GM12878 (cell line): ENCODE measurements around the gene ABCA7. TPM values are rescaled to one million over a fixed set of nuclear protein-coding genes. Genes with fewer than 3 reads are reported as not detected.

Experiments
- ATAC-seq: fragments of 200-7000 bp; cut with Tn5 transposase; 3 replicates; pipeline ENCODE4 v1.9.1; 2020; ENCODE audit warnings: mild to moderate bottlenecking, moderate library complexity
- BruUV-seq: library from RNA; stranded (reverse); fragments of 400-500 nt; replicated peaks from 2 replicates; lab custom pipeline; 2021; lab: Mats Ljungman, UMichigan
- CTCF ChIA-PET: fragments of 300-600 bp; sonication (Branson Sonifier 250); formaldehyde crosslinking; extraction: SDS; loops from one replicate; lab custom pipeline; 2021; ENCODE audit warnings: inconsistent platforms; lab: Yijun Ruan, JAX
- POLR2A ChIA-PET: fragments of 350-600 bp; formaldehyde crosslinking; extraction: SDS; loops from one replicate; lab custom pipeline; 2021; ENCODE audit warnings: inconsistent platforms; lab: Charles Lee
- RAD21 ChIA-PET: fragments of 300-600 bp; sonication (Branson Sonifier 250); formaldehyde crosslinking; loops from one replicate; lab custom pipeline; 2023; ENCODE audit warnings: antibody characterized with exemption; ENCODE audit not compliant: unreplicated experiment; lab: Charles Lee
- SMC1A ChIA-PET: fragments of 300-600 bp; sonication (Branson Sonifier 250); formaldehyde crosslinking; loops from one replicate; lab custom pipeline; 2023; ENCODE audit not compliant: unreplicated experiment, uncharacterized antibody; lab: Charles Lee
- DNase-seq: peaks from one replicate; pipeline ENCODE4 v3.0.0-alpha.2; 2011; ENCODE audit warnings: low read depth, low spot score
- FAIRE-seq: peaks from 3 replicates; lab custom pipeline; 2011; peaks lifted over from hg19 to GRCh38; lab: Jason Lieb, UNC
- H2AFZ ChIP-seq: 2 replicates; pipeline ENCODE4 v1.6.0; 2011; ENCODE audit warnings: low read depth, low read length, control low read depth; ENCODE audit not compliant: control insufficient read depth
- H3K27ac ChIP-seq: 2 replicates; pipeline ENCODE4 v1.5.1; 2011; ENCODE audit warnings: control low read depth; ENCODE audit not compliant: control insufficient read depth, insufficient read depth
- H3K27me3 ChIP-seq, 2 experiments: replicated peaks in 1 of 2; 2 replicates each; pipeline versions ENCODE4 v1.6.0 to v1.6.1; 2011; ENCODE audit warnings: low read length in 1 of 2; ENCODE audit not compliant: control insufficient read depth in 2 of 2, insufficient read depth in 2 of 2
- H3K36me3 ChIP-seq, 2 experiments: 2 replicates each; pipeline ENCODE4 v1.5.1; 2011; ENCODE audit warnings: low read length in 1 of 2; ENCODE audit not compliant: control insufficient read depth in 2 of 2, insufficient read depth in 2 of 2
- H3K4me1 ChIP-seq: 2 replicates; pipeline ENCODE4 v1.6.1; 2011; ENCODE audit warnings: mild to moderate bottlenecking, low read length, moderate library complexity, mixed read lengths; ENCODE audit not compliant: control insufficient read depth, insufficient read depth
- H3K4me2 ChIP-seq: 2 replicates; pipeline ENCODE4 v1.6.0; 2011; ENCODE audit warnings: control low read depth; ENCODE audit not compliant: control insufficient read depth, insufficient read depth
- H3K4me3 ChIP-seq: fragments of 200-600 bp; sonication (generic); 2 replicates; pipeline ENCODE4 v1.5.1; 2016
- H3K79me2 ChIP-seq: 2 replicates; pipeline ENCODE4 v1.6.0; 2011; ENCODE audit warnings: low read length; ENCODE audit not compliant: control insufficient read depth, insufficient read depth
- H3K9ac ChIP-seq: 2 replicates; pipeline ENCODE4 v1.8.0; 2011; ENCODE audit warnings: low read length, control low read depth, mixed read lengths; ENCODE audit not compliant: control insufficient read depth, insufficient read depth
- H3K9me3 ChIP-seq: replicated peaks from 3 replicates; pipeline ENCODE4 v1.5.1; 2011; ENCODE audit warnings: mild to moderate bottlenecking, low read length; ENCODE audit not compliant: control insufficient read depth, insufficient read depth
- H4K20me1 ChIP-seq: 2 replicates; pipeline ENCODE4 v1.6.0; 2011; ENCODE audit not compliant: control insufficient read depth, insufficient read depth
- CEBPZ ChIP-seq: fragments of 150-350 bp; IDR thresholded peaks from 2 replicates; pipeline ENCODE4 v1.6.1; 2016; ENCODE audit warnings: low read depth, low read length
- CHD4 ChIP-seq: fragments of 200-600 bp; sonication (generic); IDR thresholded peaks from 2 replicates; pipeline ENCODE4 v1.6.1; 2016; ENCODE audit warnings: mild to moderate bottlenecking
- CTCF ChIP-seq, 3 experiments: IDR thresholded peaks in 2 of 3; conservative IDR thresholded peaks in 1 of 3; 2 replicates each; pipeline ENCODE4 v1.5.1; 2011; ENCODE audit warnings: low read depth in 3 of 3, low read length in 3 of 3, mild to moderate bottlenecking in 3 of 3, control low read depth in 2 of 3, moderate library complexity in 2 of 3, inconsistent platforms in 1 of 3, mixed read lengths in 1 of 3; ENCODE audit not compliant: control insufficient read depth in 2 of 3, insufficient read depth in 1 of 3; ENCODE audit errors: extremely low read depth in 1 of 3
- JUND ChIP-seq: IDR thresholded peaks from 2 replicates; pipeline ENCODE4 v1.6.1; 2012; ENCODE audit warnings: low read depth, mild to moderate bottlenecking, low read length, improper control_type of control experiment, moderate library complexity
- KDM1A ChIP-seq: fragments of 200-600 bp; sonication (generic); IDR thresholded peaks from 2 replicates; pipeline ENCODE4 v1.6.1; 2016; ENCODE audit warnings: borderline replicate concordance
- NFIC ChIP-seq: IDR thresholded peaks from 2 replicates; pipeline ENCODE4 v1.6.1; 2012; ENCODE audit warnings: low read depth, mild to moderate bottlenecking, inconsistent platforms, low read length, moderate library complexity
- RUNX3 ChIP-seq: IDR thresholded peaks from 2 replicates; pipeline ENCODE4 v1.6.1; 2012; ENCODE audit warnings: low read length, inconsistent platforms
- STAT3 ChIP-seq: IDR thresholded peaks from 2 replicates; pipeline ENCODE4 v1.6.1; 2011; ENCODE audit warnings: low read depth, low read length, improper control_type of control experiment
- SUZ12 ChIP-seq: fragments of 200-600 bp; sonication (generic); IDR thresholded peaks from one replicate; pipeline ENCODE4 v1.6.1; 2018; ENCODE audit warnings: antibody characterized with exemption, mild to moderate bottlenecking; ENCODE audit not compliant: unreplicated experiment
- ZBTB33 ChIP-seq: fragments of 450-650 bp; IDR thresholded peaks from 2 replicates; pipeline ENCODE4 v1.6.1; 2017; ENCODE audit warnings: mild to moderate bottlenecking
- WGBS: methylation state at CpG from one replicate; pipeline ENCODE4 v1.1.6; 2016; ENCODE audit warnings: low lambda C conversion rate; ENCODE audit not compliant: insufficient replicate concordance, insufficient coverage; ENCODE audit errors: missing lambda C conversion rate; 5-methylcytosine and 5-hydroxymethylcytosine counted together
- in situ Hi-C: fragments of 300-500 bp; cut with MboI; formaldehyde crosslinking; loops from 9 replicates; pipeline ENCODE4 v1.14.3; 2018; ENCODE audit warnings: mixed read lengths
- intact Hi-C: fragments of 100-400 bp; cut with micrococcal nuclease; formaldehyde crosslinking; loops from one replicate; pipeline ENCODE4 v1.14.2; 2022; ENCODE audit not compliant: unreplicated experiment
- polyA plus RNA-seq, 11 experiments: library from polyadenylated mRNA; depleted of rRNA in 4 of 11; unstranded in 6 of 11; stranded (reverse) in 5 of 11; fragments of >200 nt; fragmentation: Nextera tagmentation in 4 of 11; fragmentation: Illumina TruSeq in 1 of 11; extraction: Ambion mirVana in 4 of 11; extraction: Trizol in 1 of 11; gene quantifications; 1 replicate in 1 of 11; 2 replicates in 10 of 11; pipeline versions ENCODE4 v1.2.1 to v1.2.3, GENCODE V29; 2011 to 2016; ENCODE audit warnings: inconsistent platforms in 2 of 11, missing spikeins in 2 of 11, low read depth in 1 of 11
- total RNA-seq, 4 experiments: library from RNA; depleted of rRNA in 3 of 4; stranded (reverse); fragments of >200 nt in 3 of 4; fragmentation: Illumina TruSeq in 1 of 4; extraction: Trizol in 1 of 4; gene quantifications; 2 replicates each; pipeline versions ENCODE4 v1.2.1 to v1.2.3, GENCODE V29; 2013 to 2021
- TF ChIP-seq, protein P1 (sequence below): fragments of 450-650 bp; IDR thresholded peaks from 2 replicates; pipeline ENCODE4 v1.6.1; 2018; ENCODE audit warnings: borderline replicate concordance, mild to moderate bottlenecking; ENCODE audit not compliant: partially characterized antibody

The ABCA7 gene
- total and polyA plus RNA-seq, 10 of the 15 experiments (the other 5 are each of a cell fraction or from before 2014, with no cell fraction given) = 1.0 to 49.5 (median 14.8) TPM

DNA sequence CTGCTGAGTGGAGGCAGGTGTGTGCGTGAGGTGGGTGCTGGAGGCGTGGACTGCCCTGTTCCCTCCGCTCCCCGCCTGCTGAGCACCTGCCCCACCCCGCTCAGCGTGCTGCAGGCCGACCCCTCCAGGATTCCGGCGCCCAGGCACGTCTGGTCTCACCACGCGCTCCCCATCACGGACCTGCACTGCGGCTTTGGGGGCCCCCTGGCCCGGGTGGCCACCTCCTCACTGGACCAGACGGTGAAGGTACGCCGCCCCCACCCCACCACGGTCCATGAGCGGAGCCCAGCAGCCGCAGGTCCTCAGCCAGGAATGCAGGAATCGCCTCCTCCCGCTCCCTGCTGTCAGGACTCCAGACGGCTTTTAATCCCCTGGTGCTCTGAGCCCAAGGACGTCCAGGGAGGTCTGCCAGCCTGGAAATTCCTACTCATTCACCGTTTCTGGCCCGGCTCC lies 49.8 kb upstream of the ABCA7 start:
- DNase-seq = no peak
- Histone ChIP-seq H3K4me1 (no peaks in the 10 kb centered on the region), H3K36me3 (peaks cover 4 to 15% of the 10 kb centered on the region in 2 experiments; a peak in 3 of 4 replicates), H3K4me2 (no peak overlapping the region), H3K9ac (no peak overlapping the region), H3K79me2 (no peaks in the 10 kb centered on the region; the same call in 1 of the 2 replicates)
- no peak for ATAC-seq
- SMC1A ChIA-PET = no interaction called here
- POLR2A ChIA-PET = no interaction called here
- no peak for TF ChIP-seq JUND
- no peak for TF ChIP-seq CEBPZ
- TF ChIP-seq NFIC = no peak
- TF ChIP-seq KDM1A = no peak
- TF ChIP-seq, protein P1, sequence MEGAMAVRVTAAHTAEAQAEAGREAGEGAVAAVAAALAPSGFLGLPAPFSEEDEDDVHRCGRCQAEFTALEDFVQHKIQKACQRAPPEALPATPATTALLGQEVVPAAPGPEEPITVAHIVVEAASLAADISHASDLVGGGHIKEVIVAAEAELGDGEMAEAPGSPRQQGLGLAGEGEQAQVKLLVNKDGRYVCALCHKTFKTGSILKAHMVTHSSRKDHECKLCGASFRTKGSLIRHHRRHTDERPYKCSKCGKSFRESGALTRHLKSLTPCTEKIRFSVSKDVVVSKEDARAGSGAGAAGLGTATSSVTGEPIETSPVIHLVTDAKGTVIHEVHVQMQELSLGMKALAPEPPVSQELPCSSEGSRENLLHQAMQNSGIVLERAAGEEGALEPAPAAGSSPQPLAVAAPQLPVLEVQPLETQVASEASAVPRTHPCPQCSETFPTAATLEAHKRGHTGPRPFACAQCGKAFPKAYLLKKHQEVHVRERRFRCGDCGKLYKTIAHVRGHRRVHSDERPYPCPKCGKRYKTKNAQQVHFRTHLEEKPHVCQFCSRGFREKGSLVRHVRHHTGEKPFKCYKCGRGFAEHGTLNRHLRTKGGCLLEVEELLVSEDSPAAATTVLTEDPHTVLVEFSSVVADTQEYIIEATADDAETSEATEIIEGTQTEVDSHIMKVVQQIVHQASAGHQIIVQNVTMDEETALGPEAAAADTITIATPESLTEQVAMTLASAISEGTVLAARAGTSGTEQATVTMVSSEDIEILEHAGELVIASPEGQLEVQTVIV = no peak
- no peak for TF ChIP-seq STAT3
- TF ChIP-seq RUNX3 = no peak
- no peak for TF ChIP-seq ZBTB33
- no peak for TF ChIP-seq SUZ12
- TF ChIP-seq CHD4 = no peak
- no peak for TF ChIP-seq CTCF (IDR thresholded peaks at IDR 0.05 in 2 of 3, conservative IDR thresholded peaks at IDR 0.05 in 1 of 3; ENCODE audit: control insufficient read depth in 2 of 3, extremely low read depth in 1 of 3, insufficient read depth in 1 of 3, low read depth in 3 of 3, low read length in 3 of 3)
- TF ChIP-seq, all 136 proteins: peak for 0
- 94% methylated on average over 27 of the region's 27 CpGs for WGBS
- in situ Hi-C loops = no loop called here
- RAD21 ChIA-PET = no interaction called here
- H3K9me3 ChIP-seq = no peaks in the 10 kb centered on the region
- H4K20me1 ChIP-seq = no peaks in the 10 kb centered on the region
- H3K27ac ChIP-seq = no peak overlapping the region
- H3K4me3 ChIP-seq = no peak overlapping the region
- intact Hi-C loops = no loop called here
- no TSS peak for BruUV-seq
- no peak overlapping the region for H2AFZ ChIP-seq
- no peak for FAIRE-seq
- no peaks in the 10 kb centered on the region for H3K27me3 ChIP-seq
- CTCF ChIA-PET = no interaction called here
